IMR-90 (cell line): Measurements from ENCODE around the gene GRB10. TPM values are rescaled to one million over a fixed set of nuclear protein-coding genes. Genes with fewer than 3 reads are reported as not detected.

Experiments
- ATAC-seq: fragments of 200-7000 bp; cut with Tn5 transposase; 2 replicates; pipeline ENCODE4 v1.9.1; 2020; ENCODE audit warnings: low read depth, mild to moderate bottlenecking, moderate library complexity
- BruUV-seq: library from RNA; stranded (reverse); fragments of 400-500 nt; replicated peaks from 2 replicates; lab custom pipeline; 2021; lab: Mats Ljungman, UMichigan
- CTCF ChIA-PET: fragments of 300-600 bp; formaldehyde crosslinking; extraction: SDS; loops from one replicate; lab custom pipeline; 2021; ENCODE audit warnings: antibody characterized with exemption; lab: Yijun Ruan, JAX
- POLR2A ChIA-PET: fragments of 300-600 bp; sonication (Branson Sonifier 250); formaldehyde crosslinking; loops from one replicate; lab custom pipeline; 2022; ENCODE audit warnings: antibody characterized with exemption; ENCODE audit not compliant: unreplicated experiment; lab: Charles Lee
- DNase-seq: peaks from one replicate; pipeline ENCODE4 v3.0.0; 2013
- H2AFZ ChIP-seq: replicated peaks from 2 replicates; pipeline ENCODE3; 2013; ENCODE audit warnings: low read length, mild to moderate bottlenecking; ENCODE audit not compliant: poor library complexity
- H2AK5ac ChIP-seq: 2 replicates; pipeline ENCODE4 v1.6.1; 2013; ENCODE audit warnings: low read depth, low read length, inconsistent platforms
- H2AK9ac ChIP-seq: replicated peaks from 2 replicates; pipeline ENCODE3; 2013; ENCODE audit warnings: mild to moderate bottlenecking, low read depth, low read length, moderate library complexity; ENCODE audit not compliant: poor library complexity
- H2BK120ac ChIP-seq: 2 replicates; pipeline ENCODE4 v1.6.1; 2013; ENCODE audit warnings: low read depth, low read length, inconsistent platforms
- H2BK15ac ChIP-seq: 3 replicates; pipeline ENCODE4 v1.6.1; 2013; ENCODE audit warnings: low read depth, low read length, inconsistent platforms
- H2BK20ac ChIP-seq: 2 replicates; pipeline ENCODE4 v1.6.1; 2013; ENCODE audit warnings: low read depth, mild to moderate bottlenecking, inconsistent platforms, low read length, moderate library complexity
- H2BK5ac ChIP-seq: 2 replicates; pipeline ENCODE4 v1.6.1; 2013; ENCODE audit warnings: mild to moderate bottlenecking, low read depth, low read length, inconsistent platforms; ENCODE audit not compliant: poor library complexity, severe bottlenecking
- H3K14ac ChIP-seq: replicated peaks from 2 replicates; pipeline ENCODE4 v1.6.1; 2013; ENCODE audit warnings: low read depth, low read length, inconsistent platforms
- H3K18ac ChIP-seq: 2 replicates; pipeline ENCODE4 v1.6.1; 2013; ENCODE audit warnings: low read depth, low read length, control low read depth
- H3K23ac ChIP-seq: 2 replicates; pipeline ENCODE4 v1.6.1; 2013; ENCODE audit warnings: low read depth, low read length, inconsistent platforms
- H3K27ac ChIP-seq: 2 replicates; pipeline ENCODE4 v1.5.1; 2013; ENCODE audit warnings: mild to moderate bottlenecking, control low read depth, low read length; ENCODE audit not compliant: insufficient read depth
- H3K27me3 ChIP-seq: 2 replicates; pipeline ENCODE4 v1.6.1; 2013; ENCODE audit warnings: low read length; ENCODE audit not compliant: control insufficient read depth, insufficient read depth
- H3K36me3 ChIP-seq: 2 replicates; pipeline ENCODE4 v1.6.1; 2013; ENCODE audit warnings: low read length, mixed read lengths; ENCODE audit not compliant: control insufficient read depth, insufficient read depth
- H3K4ac ChIP-seq: 2 replicates; pipeline ENCODE4 v1.6.1; 2013; ENCODE audit warnings: low read depth, low read length, inconsistent platforms
- H3K4me1 ChIP-seq: 2 replicates; pipeline ENCODE4 v1.6.1; 2013; ENCODE audit warnings: low read length, mixed read lengths; ENCODE audit not compliant: control insufficient read depth, insufficient read depth
- H3K4me2 ChIP-seq: 2 replicates; pipeline ENCODE4 v1.6.1; 2013; ENCODE audit warnings: low read depth, mild to moderate bottlenecking, control low read depth, low read length, moderate library complexity
- H3K4me3 ChIP-seq: 2 replicates; pipeline ENCODE4 v1.5.1; 2013; ENCODE audit warnings: low read depth, mild to moderate bottlenecking, control low read depth, low read length, moderate library complexity; ENCODE audit not compliant: insufficient read depth
- H3K56ac ChIP-seq: 2 replicates; pipeline ENCODE4 v1.6.1; 2013; ENCODE audit warnings: low read length, inconsistent platforms; ENCODE audit not compliant: insufficient read depth; ENCODE audit errors: extremely low read depth
- H3K79me1 ChIP-seq, 2 experiments: 2 replicates each; pipeline ENCODE4 v1.6.1; 2013; ENCODE audit warnings: low read length in 2 of 2, inconsistent platforms in 1 of 2, low read depth in 1 of 2
- H3K9ac ChIP-seq: 2 replicates; pipeline ENCODE4 v1.6.1; 2013; ENCODE audit warnings: low read depth, low read length, control low read depth
- H3K9me1 ChIP-seq: 2 replicates; pipeline ENCODE4 v1.6.1; 2013; ENCODE audit warnings: low read length, inconsistent platforms; ENCODE audit not compliant: insufficient read depth
- H3K9me3 ChIP-seq: 2 replicates; pipeline ENCODE4 v1.6.1; 2013; ENCODE audit warnings: low read length; ENCODE audit not compliant: control insufficient read depth, insufficient read depth
- H4K20me1 ChIP-seq: 2 replicates; pipeline ENCODE4 v1.6.1; 2013; ENCODE audit warnings: low read length, inconsistent platforms; ENCODE audit not compliant: insufficient read depth
- H4K5ac ChIP-seq: 2 replicates; pipeline ENCODE4 v1.6.1; 2013; ENCODE audit warnings: mild to moderate bottlenecking, low read depth, low read length, control low read depth
- H4K8ac ChIP-seq, 2 experiments: 2 replicates each; pipeline ENCODE4 v1.6.1; 2013; ENCODE audit warnings: low read depth in 2 of 2, low read length in 2 of 2, control low read depth in 1 of 2, inconsistent platforms in 1 of 2
- H4K91ac ChIP-seq: 2 replicates; pipeline ENCODE4 v1.6.1; 2013; ENCODE audit warnings: low read depth, low read length, inconsistent platforms; ENCODE audit not compliant: insufficient read depth
- FOS ChIP-seq: fragments of 150-350 bp; IDR thresholded peaks from 2 replicates; pipeline ENCODE4 v1.6.1; 2016; ENCODE audit warnings: low read depth, low read length
- MAFK ChIP-seq: IDR thresholded peaks from 2 replicates; pipeline ENCODE4 v1.6.1; 2012; ENCODE audit warnings: low read depth, low read length, improper control_type of control experiment
- RFX5 ChIP-seq: IDR thresholded peaks from 2 replicates; pipeline ENCODE4 v1.8.0; 2012; ENCODE audit warnings: low read depth, mild to moderate bottlenecking, low read length, moderate library complexity
- SMC3 ChIP-seq: fragments of 150-350 bp; IDR thresholded peaks from 2 replicates; pipeline ENCODE4 v1.6.1; 2016; ENCODE audit warnings: low read depth, mild to moderate bottlenecking, antibody characterized with exemption, low read length, moderate library complexity
- WGBS, 2 experiments: methylation state at CpG; one replicate each; pipeline versions ENCODE4 v1.1.5 to v1.1.7; 2013; ENCODE audit warnings: missing lambda C conversion rate in 2 of 2; ENCODE audit not compliant: insufficient read length in 1 of 2; ENCODE audit errors: extremely low coverage in 2 of 2; 5-methylcytosine and 5-hydroxymethylcytosine counted together
- dilution Hi-C: fragments of 300-500 bp; cut with HindIII; formaldehyde crosslinking; loops from one replicate; pipeline ENCODE4 v1.14.3; 2018; ENCODE audit warnings: low sequenced_read_pairs; ENCODE audit not compliant: unreplicated experiment
- in situ Hi-C: fragments of 300-500 bp; cut with MboI; formaldehyde crosslinking; loops from 3 replicates; pipeline ENCODE4 v1.14.3; 2019; ENCODE audit warnings: low sequenced_read_pairs, inconsistent platforms, mixed read lengths
- intact Hi-C: fragments of 100-400 bp; cut with micrococcal nuclease; formaldehyde crosslinking; loops from 2 replicates; pipeline ENCODE4 v1.10.0; 2022
- polyA plus RNA-seq, 3 experiments: library from polyadenylated mRNA; depleted of rRNA; stranded (reverse); fragments of >200 nt; gene quantifications; 2 replicates each; pipeline ENCODE4 v1.2.3, GENCODE V29; 2012; ENCODE audit warnings: low replicate concordance in 1 of 3
- total RNA-seq: library from RNA; depleted of rRNA; stranded (reverse); fragments of >200 nt; gene quantifications from 2 replicates; pipeline ENCODE4 v1.2.3, GENCODE V29; 2012

The GRB10 gene
- total and polyA plus RNA-seq, 2 of the 4 experiments (the other 2 are of a cell fraction) = 6.3 to 15.1 TPM

DNA sequence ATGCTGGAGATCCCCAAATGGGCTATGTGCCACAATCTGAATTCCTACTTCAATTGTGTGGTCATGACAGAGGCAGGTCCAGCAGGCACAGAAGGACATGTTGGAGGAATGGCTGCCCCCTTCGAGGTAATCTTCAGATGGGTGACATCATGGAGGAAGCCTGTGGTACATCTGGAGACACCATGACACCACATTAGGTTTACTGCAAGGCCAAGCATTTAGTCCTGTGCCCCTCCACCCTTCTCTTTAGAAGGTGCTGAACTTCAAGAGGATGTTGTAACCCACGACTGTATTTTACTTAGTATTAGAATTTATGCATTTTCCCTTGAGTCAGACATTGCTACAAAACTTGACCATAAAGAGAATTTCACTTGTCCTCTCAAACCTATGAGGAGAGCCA, 142.4 kb downstream of the GRB10 start:
- Histone ChIP-seq H4K5ac (no peak overlapping the region), H4K91ac (no peak overlapping the region), H3K27ac (no peak overlapping the region), H3K4me2 (no peak overlapping the region), H2BK20ac (no peak overlapping the region), H3K14ac (no peak overlapping the region), H4K8ac (no peak overlapping the region), H2BK120ac (no peak overlapping the region), H3K9me1 (0 out of 2 replicates have a peak, but pooled peaks cover 3% of the 10 kb centered on the region), H2BK15ac (no peak overlapping the region), H2AFZ (no peak overlapping the region), H3K18ac (no peak overlapping the region), H3K56ac (no peak overlapping the region), H2BK5ac (no peak overlapping the region), H3K9me3 (no peaks in the 10 kb centered on the region), H3K27me3 (no peaks in the 10 kb centered on the region), H3K4me3 (no peak overlapping the region), H3K4ac (no peak overlapping the region), H3K9ac (no peak overlapping the region), H4K20me1 (peaks cover 3% of the 10 kb centered on the region), H3K23ac (no peak overlapping the region), H3K4me1 (no peaks in the 10 kb centered on the region), H2AK9ac (no peak overlapping the region), H3K79me1 (peaks cover 0 to 2% of the 10 kb centered on the region in 2 experiments; a peak in 1 of 4 replicates), H3K36me3 (peaks cover 4% of the 10 kb centered on the region; the same call in 1 of the 2 replicates), H2AK5ac (no peak overlapping the region)
- ChIA-PET CTCF (no interaction called here), POLR2A (no interaction called here)
- no CpG with 5 or more reads among the region's 2 CpGs for WGBS, 2 experiments
- TF ChIP-seq SMC3 = no peak
- TF ChIP-seq FOS = no peak
- no peak for TF ChIP-seq RFX5
- TF ChIP-seq MAFK = no peak
- dilution Hi-C loops (no loop called here), intact Hi-C loops (no loop called here), in situ Hi-C loops (no loop called here)
- no TSS peak for BruUV-seq
- ATAC-seq (no peak), DNase-seq (no peak)
